ENCODE measurements around the gene GPR55. TPM values are rescaled to one million over a fixed set of nuclear protein-coding genes. Genes with fewer than 3 reads are reported as not detected.

The GPR55 gene
- total RNA-seq, 1 donor from 2014 or later: not detected

- Mint-ChIP-seq H3K4me3 (peak overlapping the region; percentile 85), H3K27me3 (peaks cover 52% of the 10 kb centered on the region), H3K27ac (peak overlapping the region; percentile 3), H3K9me3 (no peaks in the 10 kb centered on the region), H3K4me1 (ENCODE audit: unreplicated experiment) (peaks cover 9% of the 10 kb centered on the region), H3K36me3 (no peaks in the 10 kb centered on the region)
- no peak for DNase-seq (ENCODE audit: extremely low spot score, unreplicated experiment)
- TF ChIP-seq CTCF (conservative IDR thresholded peaks at IDR 0.05): no peak
Observed at GRCh38 chr2:230957756-230958391, 32.8 kb upstream of the GPR55 start.

- Mint-ChIP-seq H3K4me3 (peak overlapping the region; percentile 85), H3K27ac (peak overlapping the region; percentile 47), H3K9me3 (no peaks in the 10 kb centered on the region), H3K27me3 (peaks cover 52% of the 10 kb centered on the region), H3K36me3 (no peaks in the 10 kb centered on the region), H3K4me1 (ENCODE audit: unreplicated experiment) (peaks cover 9% of the 10 kb centered on the region)
- TF ChIP-seq CTCF (conservative IDR thresholded peaks at IDR 0.05): no peak
- DNase-seq (ENCODE audit: extremely low spot score, unreplicated experiment): no peak
Observed at GRCh38 chr2:230956827-230957755, 32.0 kb upstream of the GPR55 start.

GRCh38 chr2:230955163-230955737 lies 30.2 kb upstream of the GPR55 start:
- no peak for TF ChIP-seq CTCF (conservative IDR thresholded peaks at IDR 0.05)
- Mint-ChIP-seq H3K27me3 (peaks cover 50% of the 10 kb centered on the region), H3K9me3 (no peaks in the 10 kb centered on the region), H3K36me3 (no peaks in the 10 kb centered on the region), H3K4me3 (no peak overlapping the region), H3K4me1 (ENCODE audit: unreplicated experiment) (peaks cover 9% of the 10 kb centered on the region), H3K27ac (no peak overlapping the region)
- DNase-seq (ENCODE audit: extremely low spot score, unreplicated experiment): no peak

GRCh38 chr2:230954746-230955145 lies 29.7 kb upstream of the GPR55 start:
- no peaks in the 10 kb centered on the region for H3K36me3 Mint-ChIP-seq
- TF ChIP-seq CTCF (conservative IDR thresholded peaks at IDR 0.05): no peak
- no peak overlapping the region for H3K27ac Mint-ChIP-seq
- H3K27me3 Mint-ChIP-seq: peaks cover 47% of the 10 kb centered on the region
- peaks cover 9% of the 10 kb centered on the region for H3K4me1 Mint-ChIP-seq (ENCODE audit: unreplicated experiment)
- DNase-seq (ENCODE audit: extremely low spot score, unreplicated experiment): no peak
- no peaks in the 10 kb centered on the region for H3K9me3 Mint-ChIP-seq
- no peak overlapping the region for H3K4me3 Mint-ChIP-seq

- Mint-ChIP-seq H3K27me3 (peaks cover 40% of the 10 kb centered on the region), H3K9me3 (no peaks in the 10 kb centered on the region), H3K4me3 (no peak overlapping the region), H3K4me1 (ENCODE audit: unreplicated experiment) (peaks cover 9% of the 10 kb centered on the region), H3K36me3 (no peaks in the 10 kb centered on the region), H3K27ac (no peak overlapping the region)
- no peak for DNase-seq (ENCODE audit: extremely low spot score, unreplicated experiment)
- no peak for TF ChIP-seq CTCF (conservative IDR thresholded peaks at IDR 0.05)
Observed at GRCh38 chr2:230953845-230954244, 28.8 kb upstream of the GPR55 start.

All from type B pancreatic cell (in vitro differentiated cells).